GM12878 (cell line): Measurements from ENCODE around the gene RNF121. TPM values are rescaled to one million over a fixed set of nuclear protein-coding genes. Genes with fewer than 3 reads are reported as not detected.

Source experiments
- ATAC-seq: fragments of 200-7000 bp; cut with Tn5 transposase; 3 replicates; pipeline ENCODE4 v1.9.1; 2020; ENCODE audit warnings: mild to moderate bottlenecking, moderate library complexity
- BruUV-seq: library from RNA; stranded (reverse); fragments of 400-500 nt; replicated peaks from 2 replicates; lab custom pipeline; 2021; lab: Mats Ljungman, UMichigan
- CTCF ChIA-PET: fragments of 300-600 bp; sonication (Branson Sonifier 250); formaldehyde crosslinking; extraction: SDS; loops from one replicate; lab custom pipeline; 2021; ENCODE audit warnings: inconsistent platforms; lab: Yijun Ruan, JAX
- POLR2A ChIA-PET: fragments of 350-600 bp; formaldehyde crosslinking; extraction: SDS; loops from one replicate; lab custom pipeline; 2021; ENCODE audit warnings: inconsistent platforms; lab: Charles Lee
- RAD21 ChIA-PET: fragments of 300-600 bp; sonication (Branson Sonifier 250); formaldehyde crosslinking; loops from one replicate; lab custom pipeline; 2023; ENCODE audit warnings: antibody characterized with exemption; ENCODE audit not compliant: unreplicated experiment; lab: Charles Lee
- SMC1A ChIA-PET: fragments of 300-600 bp; sonication (Branson Sonifier 250); formaldehyde crosslinking; loops from one replicate; lab custom pipeline; 2023; ENCODE audit not compliant: unreplicated experiment, uncharacterized antibody; lab: Charles Lee
- DNase-seq: peaks from one replicate; pipeline ENCODE4 v3.0.0-alpha.2; 2011; ENCODE audit warnings: low read depth, low spot score
- FAIRE-seq: peaks from 3 replicates; lab custom pipeline; 2011; peaks lifted over from hg19 to GRCh38; lab: Jason Lieb, UNC
- H2AFZ ChIP-seq: 2 replicates; pipeline ENCODE4 v1.6.0; 2011; ENCODE audit warnings: low read depth, low read length, control low read depth; ENCODE audit not compliant: control insufficient read depth
- H3K27ac ChIP-seq: 2 replicates; pipeline ENCODE4 v1.5.1; 2011; ENCODE audit warnings: control low read depth; ENCODE audit not compliant: control insufficient read depth, insufficient read depth
- H3K27me3 ChIP-seq, 2 experiments: replicated peaks in 1 of 2; 2 replicates each; pipeline versions ENCODE4 v1.6.0 to v1.6.1; 2011; ENCODE audit warnings: low read length in 1 of 2; ENCODE audit not compliant: control insufficient read depth in 2 of 2, insufficient read depth in 2 of 2
- H3K36me3 ChIP-seq, 2 experiments: 2 replicates each; pipeline ENCODE4 v1.5.1; 2011; ENCODE audit warnings: low read length in 1 of 2; ENCODE audit not compliant: control insufficient read depth in 2 of 2, insufficient read depth in 2 of 2
- H3K4me1 ChIP-seq: 2 replicates; pipeline ENCODE4 v1.6.1; 2011; ENCODE audit warnings: mild to moderate bottlenecking, low read length, moderate library complexity, mixed read lengths; ENCODE audit not compliant: control insufficient read depth, insufficient read depth
- H3K4me2 ChIP-seq: 2 replicates; pipeline ENCODE4 v1.6.0; 2011; ENCODE audit warnings: control low read depth; ENCODE audit not compliant: control insufficient read depth, insufficient read depth
- H3K4me3 ChIP-seq: fragments of 200-600 bp; sonication (generic); 2 replicates; pipeline ENCODE4 v1.5.1; 2016
- H3K79me2 ChIP-seq: 2 replicates; pipeline ENCODE4 v1.6.0; 2011; ENCODE audit warnings: low read length; ENCODE audit not compliant: control insufficient read depth, insufficient read depth
- H3K9ac ChIP-seq: 2 replicates; pipeline ENCODE4 v1.8.0; 2011; ENCODE audit warnings: low read length, control low read depth, mixed read lengths; ENCODE audit not compliant: control insufficient read depth, insufficient read depth
- H3K9me3 ChIP-seq: replicated peaks from 3 replicates; pipeline ENCODE4 v1.5.1; 2011; ENCODE audit warnings: mild to moderate bottlenecking, low read length; ENCODE audit not compliant: control insufficient read depth, insufficient read depth
- H4K20me1 ChIP-seq: 2 replicates; pipeline ENCODE4 v1.6.0; 2011; ENCODE audit not compliant: control insufficient read depth, insufficient read depth
- BHLHE40 ChIP-seq, 2 experiments: fragments of 450-650 bp in 1 of 2; IDR thresholded peaks; 2 replicates each; pipeline ENCODE4 v1.6.1; 2011 to 2017; ENCODE audit warnings: low read depth in 2 of 2, borderline replicate concordance in 1 of 2, improper control_type of control experiment in 1 of 2, low read length in 1 of 2, mild to moderate bottlenecking in 1 of 2
- CHD4 ChIP-seq: fragments of 200-600 bp; sonication (generic); IDR thresholded peaks from 2 replicates; pipeline ENCODE4 v1.6.1; 2016; ENCODE audit warnings: mild to moderate bottlenecking
- CREB1 ChIP-seq: IDR thresholded peaks from 2 replicates; pipeline ENCODE4 v1.6.1; 2012; ENCODE audit warnings: low read depth, mild to moderate bottlenecking, inconsistent platforms
- GATAD2B ChIP-seq: fragments of 450-650 bp; conservative IDR thresholded peaks from 2 replicates; pipeline ENCODE4 v1.6.1; 2017; ENCODE audit warnings: low read depth, mild to moderate bottlenecking, moderate library complexity
- NR2F1 ChIP-seq: fragments of 450-650 bp; conservative IDR thresholded peaks from 2 replicates; pipeline ENCODE4 v1.6.1; 2017; ENCODE audit warnings: mild to moderate bottlenecking
- PKNOX1 ChIP-seq: fragments of 450-650 bp; IDR thresholded peaks from 2 replicates; pipeline ENCODE4 v1.6.1; 2016; ENCODE audit warnings: mild to moderate bottlenecking
- SIX5 ChIP-seq: IDR thresholded peaks from 2 replicates; pipeline ENCODE4 v1.6.1; 2011; ENCODE audit warnings: mild to moderate bottlenecking, low read depth, low read length, moderate library complexity; ENCODE audit not compliant: severe bottlenecking
- TCF3 ChIP-seq: IDR thresholded peaks from 2 replicates; pipeline ENCODE4 v1.6.1; 2012; ENCODE audit warnings: low read depth, mild to moderate bottlenecking, low read length, borderline replicate concordance; ENCODE audit not compliant: insufficient read depth
- WRNIP1 ChIP-seq: IDR thresholded peaks from 2 replicates; pipeline ENCODE4 v1.6.1; 2011; ENCODE audit warnings: low read depth, low read length, improper control_type of control experiment, borderline replicate concordance
- YBX1 ChIP-seq: fragments of 450-650 bp; IDR thresholded peaks from 2 replicates; pipeline ENCODE4 v1.6.1; 2016; ENCODE audit warnings: antibody characterized with exemption
- WGBS: methylation state at CpG from one replicate; pipeline ENCODE4 v1.1.6; 2016; ENCODE audit warnings: low lambda C conversion rate; ENCODE audit not compliant: insufficient replicate concordance, insufficient coverage; ENCODE audit errors: missing lambda C conversion rate; 5-methylcytosine and 5-hydroxymethylcytosine counted together
- in situ Hi-C: fragments of 300-500 bp; cut with MboI; formaldehyde crosslinking; loops from 9 replicates; pipeline ENCODE4 v1.14.3; 2018; ENCODE audit warnings: mixed read lengths
- intact Hi-C: fragments of 100-400 bp; cut with micrococcal nuclease; formaldehyde crosslinking; loops from one replicate; pipeline ENCODE4 v1.14.2; 2022; ENCODE audit not compliant: unreplicated experiment
- polyA plus RNA-seq, 11 experiments: library from polyadenylated mRNA; depleted of rRNA in 4 of 11; unstranded in 6 of 11; stranded (reverse) in 5 of 11; fragments of >200 nt; fragmentation: Nextera tagmentation in 4 of 11; fragmentation: Illumina TruSeq in 1 of 11; extraction: Ambion mirVana in 4 of 11; extraction: Trizol in 1 of 11; gene quantifications; 1 replicate in 1 of 11; 2 replicates in 10 of 11; pipeline versions ENCODE4 v1.2.1 to v1.2.3, GENCODE V29; 2011 to 2016; ENCODE audit warnings: inconsistent platforms in 2 of 11, missing spikeins in 2 of 11, low read depth in 1 of 11
- total RNA-seq, 4 experiments: library from RNA; depleted of rRNA in 3 of 4; stranded (reverse); fragments of >200 nt in 3 of 4; fragmentation: Illumina TruSeq in 1 of 4; extraction: Trizol in 1 of 4; gene quantifications; 2 replicates each; pipeline versions ENCODE4 v1.2.1 to v1.2.3, GENCODE V29; 2013 to 2021
- TF ChIP-seq, protein P1 (sequence below): fragments of 450-650 bp; IDR thresholded peaks from 2 replicates; pipeline ENCODE4 v1.6.1; 2018; ENCODE audit warnings: borderline replicate concordance, mild to moderate bottlenecking; ENCODE audit not compliant: partially characterized antibody

The RNF121 gene
- total and polyA plus RNA-seq, 10 of the 15 experiments (the other 5 are each of a cell fraction or from before 2014, with no cell fraction given): 8.6 to 73.7 (median 32.7) TPM

DNA sequence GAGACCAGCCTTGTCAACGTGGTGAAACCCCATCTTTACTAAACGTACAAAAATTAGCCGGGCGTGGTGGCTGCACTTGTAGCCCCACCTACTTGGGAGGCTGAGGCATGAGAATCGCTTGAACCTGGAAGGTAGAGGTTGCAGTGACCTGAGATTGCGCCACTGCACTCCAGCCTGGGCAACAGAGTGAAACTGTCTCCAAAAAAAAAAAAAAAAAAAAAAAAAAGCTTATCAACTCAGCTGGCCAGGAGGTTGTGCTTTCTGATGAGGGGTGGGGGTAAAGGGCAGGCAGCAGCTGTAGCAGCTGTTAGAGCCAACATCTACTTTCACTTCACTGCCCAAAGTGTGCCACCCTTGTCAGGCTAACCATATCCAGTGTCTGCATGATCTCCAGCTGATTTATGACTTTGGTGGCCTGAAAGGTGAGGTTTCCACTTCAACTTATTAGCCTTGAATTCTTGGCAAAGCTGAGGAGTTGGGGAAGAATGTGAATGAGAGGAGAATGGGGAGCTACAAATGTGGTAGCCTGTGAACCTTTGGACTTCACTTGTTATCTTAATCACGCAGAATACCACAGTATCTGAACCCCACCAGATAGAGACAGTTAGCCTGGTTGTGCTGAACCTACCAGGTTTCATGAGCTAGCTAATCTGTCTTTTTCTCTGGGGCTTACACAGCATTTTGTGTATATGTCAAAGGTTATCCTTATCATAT, 19.6 kb downstream of the RNF121 start:
- H3K9me3 ChIP-seq: no peaks in the 10 kb centered on the region
- no peak overlapping the region for H2AFZ ChIP-seq
- ChIA-PET RAD21 (no interaction called here), POLR2A (interaction anchor here (0.6 to 1.6 kb wide), 5 partner anchors 9 to 35 kb away, joined by 3 to 8 read pairs (median 4); no protein-coding TSS in a partner anchor), CTCF (interaction anchor here (1.0 to 1.2 kb wide), 2 partner anchors 8 to 20 kb away, joined by 3 read pairs; partner anchors contain the start of gene XNDC1N), SMC1A (interaction anchor here (0.7 to 1.3 kb wide), 4 partner anchors 12 to 29 kb away, joined by 3 to 4 read pairs (median 3); no protein-coding TSS in a partner anchor)
- no peak for DNase-seq
- peaks cover 0 to 2% of the 10 kb centered on the region in 2 experiments; a peak in 3 of 4 replicates for H3K36me3 ChIP-seq
- intact Hi-C loops (no loop called here), in situ Hi-C loops (no loop called here)
- BruUV-seq: no TSS peak
- TF ChIP-seq BHLHE40 (IDR thresholded peaks at IDR 0.05; ENCODE audit: borderline replicate concordance in 1 of 2, low read depth in 2 of 2, low read length in 1 of 2) (peak in 1 of 2 experiments; percentile 6; a peak in 1 of 4 replicates), PKNOX1 (no peak)
- no peak overlapping the region for H3K4me3 ChIP-seq
- peak; percentile 28; the same call in 2 of the 3 replicates for ATAC-seq
- FAIRE-seq: no peak
- peaks cover 70% of the 10 kb centered on the region for H3K79me2 ChIP-seq
- H3K9ac ChIP-seq: no peak overlapping the region
- H3K27ac ChIP-seq: no peak overlapping the region
- H4K20me1 ChIP-seq: no peaks in the 10 kb centered on the region
- no peaks in the 10 kb centered on the region for H3K27me3 ChIP-seq
- no peak overlapping the region for H3K4me2 ChIP-seq
- peaks cover 8% of the 10 kb centered on the region; the same call in 1 of the 2 replicates for H3K4me1 ChIP-seq
- WGBS: 81% methylated on average over 6 of the region's 7 CpGs

GRCh38 chr11:71949034-71949433, 20.2 kb downstream of the RNF121 start:
- no peak overlapping the region for H3K4me2 ChIP-seq
- intact Hi-C loops: no loop called here
- RAD21 ChIA-PET: no interaction called here
- H3K27me3 ChIP-seq: no peaks in the 10 kb centered on the region
- POLR2A ChIA-PET: interaction anchor here (0.6 to 1.6 kb wide), 5 partner anchors 8 to 36 kb away, joined by 3 to 8 read pairs (median 4); no protein-coding TSS in a partner anchor
- ATAC-seq (no peak), DNase-seq (no peak), FAIRE-seq (no peak)
- H3K9me3 ChIP-seq: no peaks in the 10 kb centered on the region
- in situ Hi-C loops: no loop called here
- H3K36me3 ChIP-seq: peaks cover 0 to 2% of the 10 kb centered on the region in 2 experiments; a peak in 3 of 4 replicates
- peaks cover 5% of the 10 kb centered on the region; the same call in 1 of the 2 replicates for H3K4me1 ChIP-seq
- no peak overlapping the region for H2AFZ ChIP-seq
- no peaks in the 10 kb centered on the region for H4K20me1 ChIP-seq
- H3K79me2 ChIP-seq: peaks cover 71% of the 10 kb centered on the region
- BruUV-seq: no TSS peak
- SMC1A ChIA-PET: interaction anchor here (0.9 to 1.3 kb wide), 3 partner anchors 11 to 24 kb away, joined by 3 to 4 read pairs (median 3); no protein-coding TSS in a partner anchor
- CTCF ChIA-PET: interaction anchor here (1.0 to 1.2 kb wide), 2 partner anchors 8 to 21 kb away, joined by 3 read pairs; partner anchors contain the start of gene XNDC1N
- WGBS: 95% methylated on average over 6 of the region's 6 CpGs
- no peak overlapping the region for H3K4me3 ChIP-seq
- no peak overlapping the region for H3K27ac ChIP-seq
- no peak overlapping the region for H3K9ac ChIP-seq
- TF ChIP-seq CREB1 (no peak), NR2F1 (no peak), TCF3 (no peak), GATAD2B (no peak), YBX1 (no peak), CHD4 (no peak), WRNIP1 (no peak), SIX5 (no peak)
- TF ChIP-seq, protein P1, sequence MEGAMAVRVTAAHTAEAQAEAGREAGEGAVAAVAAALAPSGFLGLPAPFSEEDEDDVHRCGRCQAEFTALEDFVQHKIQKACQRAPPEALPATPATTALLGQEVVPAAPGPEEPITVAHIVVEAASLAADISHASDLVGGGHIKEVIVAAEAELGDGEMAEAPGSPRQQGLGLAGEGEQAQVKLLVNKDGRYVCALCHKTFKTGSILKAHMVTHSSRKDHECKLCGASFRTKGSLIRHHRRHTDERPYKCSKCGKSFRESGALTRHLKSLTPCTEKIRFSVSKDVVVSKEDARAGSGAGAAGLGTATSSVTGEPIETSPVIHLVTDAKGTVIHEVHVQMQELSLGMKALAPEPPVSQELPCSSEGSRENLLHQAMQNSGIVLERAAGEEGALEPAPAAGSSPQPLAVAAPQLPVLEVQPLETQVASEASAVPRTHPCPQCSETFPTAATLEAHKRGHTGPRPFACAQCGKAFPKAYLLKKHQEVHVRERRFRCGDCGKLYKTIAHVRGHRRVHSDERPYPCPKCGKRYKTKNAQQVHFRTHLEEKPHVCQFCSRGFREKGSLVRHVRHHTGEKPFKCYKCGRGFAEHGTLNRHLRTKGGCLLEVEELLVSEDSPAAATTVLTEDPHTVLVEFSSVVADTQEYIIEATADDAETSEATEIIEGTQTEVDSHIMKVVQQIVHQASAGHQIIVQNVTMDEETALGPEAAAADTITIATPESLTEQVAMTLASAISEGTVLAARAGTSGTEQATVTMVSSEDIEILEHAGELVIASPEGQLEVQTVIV: no peak
